Muscle of leg (tissue), 11 donors: ENCODE measurements around the gene ABHD10. TPM values are rescaled to one million over a fixed set of nuclear protein-coding genes. Genes with fewer than 3 reads are reported as not detected.

ENCODE experiments used
- DNase-seq: peaks from one replicate; pipeline ENCODE4 v3.0.0; 2013
- H3K27ac ChIP-seq: one replicate; pipeline ENCODE4 v1.5.1; 2013; ENCODE audit warnings: mild to moderate bottlenecking, low read length, control low read depth
- H3K27me3 ChIP-seq: one replicate; pipeline ENCODE4 v1.6.1; 2013; ENCODE audit warnings: low read length; ENCODE audit not compliant: control insufficient read depth, insufficient read depth
- H3K36me3 ChIP-seq: one replicate; pipeline ENCODE4 v1.6.1; 2013; ENCODE audit warnings: low read length; ENCODE audit not compliant: control insufficient read depth, insufficient read depth
- H3K4me1 ChIP-seq: one replicate; pipeline ENCODE4 v1.6.1; 2013; ENCODE audit warnings: low read length; ENCODE audit not compliant: control insufficient read depth, insufficient read depth
- H3K4me3 ChIP-seq: one replicate; pipeline ENCODE4 v1.5.1; 2013; ENCODE audit warnings: low read length, control low read depth
- H3K9me3 ChIP-seq: replicated peaks from 2 replicates; pipeline ENCODE4 v1.6.1; 2013; ENCODE audit warnings: low read depth, low read length; ENCODE audit not compliant: control insufficient read depth
- WGBS: methylation state at CpG from one replicate; pipeline ENCODE4 v1.1.5; 2013; ENCODE audit warnings: missing lambda C conversion rate; ENCODE audit not compliant: insufficient coverage; 5-methylcytosine and 5-hydroxymethylcytosine counted together
- polyA plus RNA-seq, 8 donors: library from polyadenylated mRNA; unstranded; fragments of 120-200 nt; gene quantifications; one replicate each; pipeline versions ENCODE4 v1.2.1 to v1.2.3, GENCODE V29; 2013; ENCODE audit warnings: inconsistent platforms in 1 of 8, low replicate concordance in 1 of 8; ENCODE audit not compliant: insufficient read length in 8 of 8, insufficient read depth in 1 of 8
- total RNA-seq: library from RNA; stranded (reverse); fragments of 120-200 nt; gene quantifications from one replicate; pipeline ENCODE4 v1.2.4, GENCODE V29; 2013

ABHD10 gene
- total and polyA plus RNA-seq, 9 donors, result 21.0 to 27.0 (median 23.1) TPM

DNA sequence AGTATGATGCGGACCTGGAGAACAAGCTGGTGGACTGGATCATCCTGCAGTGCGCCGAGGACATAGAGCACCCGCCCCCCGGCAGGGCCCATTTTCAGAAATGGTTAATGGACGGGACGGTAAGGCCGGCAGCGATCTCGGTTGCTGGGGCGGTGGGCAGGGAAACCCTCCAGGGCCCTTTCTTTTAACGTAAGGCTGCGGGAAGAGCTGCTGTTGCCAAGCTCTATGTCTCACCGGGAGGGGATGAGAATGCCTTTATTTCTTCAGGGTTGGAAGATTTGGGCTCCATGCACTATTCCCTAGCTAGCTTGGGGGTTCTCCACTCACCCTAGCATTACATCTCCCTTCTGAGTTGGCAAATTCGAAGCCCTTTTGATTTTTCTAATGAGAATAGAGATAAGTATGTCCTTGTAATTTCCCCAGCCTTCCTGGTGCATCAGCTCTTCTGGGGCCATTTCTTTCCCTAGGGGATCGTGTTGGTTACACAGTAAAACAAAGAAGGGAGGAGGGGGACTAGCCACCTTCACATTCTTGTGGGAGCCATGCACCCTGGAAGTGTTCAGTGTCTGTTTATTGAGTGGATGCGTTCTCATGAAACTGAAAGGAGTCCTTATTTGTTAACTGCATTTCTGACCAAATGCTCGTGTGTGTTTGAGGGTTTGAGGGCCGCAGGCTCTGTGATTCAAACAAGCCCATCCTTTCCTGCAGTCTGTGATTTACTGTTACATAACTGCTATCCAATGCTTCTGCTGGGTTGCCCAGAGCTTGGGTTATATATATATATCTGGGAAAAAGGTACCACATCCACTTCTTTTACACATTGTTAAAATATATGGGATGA, 20.9 kb downstream of the ABHD10 start:
- no peak for DNase-seq
- no peaks in the 10 kb centered on the region for H3K36me3 ChIP-seq
- no peaks in the 10 kb centered on the region for H3K9me3 ChIP-seq
- 2% methylated on average over 11 of the region's 19 CpGs for WGBS
- no peak overlapping the region for H3K27ac ChIP-seq
- H3K27me3 ChIP-seq, result peaks cover 21% of the 10 kb centered on the region
- H3K4me3 ChIP-seq, result peak overlapping the region; percentile 46
- H3K4me1 ChIP-seq, result peaks cover 17% of the 10 kb centered on the region

DNA sequence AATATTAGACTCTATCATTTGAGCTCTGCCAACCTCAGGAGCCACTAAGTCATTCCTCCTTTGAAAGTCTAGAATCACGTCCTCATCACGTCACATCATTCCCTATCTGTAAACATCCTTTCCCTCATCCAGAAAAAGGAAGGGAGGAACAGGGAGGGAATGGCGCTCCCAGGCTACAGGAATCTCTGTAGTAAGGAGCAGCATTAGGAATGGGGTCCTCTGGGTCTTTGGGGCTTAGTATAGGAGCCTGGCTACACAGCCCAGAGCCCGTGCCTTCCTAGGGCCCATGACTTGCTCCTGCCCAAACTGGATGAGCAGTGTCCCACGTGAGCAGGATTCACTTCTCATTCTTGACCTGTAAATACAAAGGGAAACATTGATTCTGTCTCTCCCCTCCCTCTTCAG, 21.5 kb downstream of the ABHD10 start:
- Histone ChIP-seq H3K4me1 (peaks cover 17% of the 10 kb centered on the region), H3K4me3 (no peak overlapping the region), H3K36me3 (no peaks in the 10 kb centered on the region), H3K27me3 (peaks cover 21% of the 10 kb centered on the region), H3K9me3 (no peaks in the 10 kb centered on the region), H3K27ac (no peak overlapping the region)
- WGBS, result 64% methylated on average over 2 of the region's 5 CpGs
- no peak for DNase-seq

DNA sequence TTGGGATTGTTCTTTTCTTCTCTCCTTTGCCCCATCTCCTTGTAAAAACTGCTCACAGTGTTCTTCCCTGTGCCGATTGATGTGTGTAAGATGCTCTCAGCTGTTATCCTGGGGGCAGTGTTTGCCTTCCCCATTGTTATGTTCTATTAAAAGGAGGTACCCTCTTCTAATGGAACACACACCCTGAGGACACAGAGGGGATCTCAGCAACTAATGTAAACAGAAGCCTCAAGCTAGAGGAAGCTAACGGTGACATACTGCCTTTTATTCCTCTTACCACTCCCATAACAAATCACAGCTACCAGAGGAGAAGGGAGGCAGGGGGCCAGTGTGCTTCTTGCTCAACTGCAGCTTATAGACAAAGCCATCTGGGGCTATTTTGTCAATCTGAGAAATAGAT, 22.1 kb downstream of the ABHD10 start:
- H3K27me3 ChIP-seq, result peaks cover 21% of the 10 kb centered on the region
- H3K27ac ChIP-seq, result no peak overlapping the region
- H3K36me3 ChIP-seq, result no peaks in the 10 kb centered on the region
- WGBS, result no CpG with 5 or more reads among the region's 2 CpGs
- no peak for DNase-seq
- H3K4me1 ChIP-seq, result peaks cover 17% of the 10 kb centered on the region
- no peaks in the 10 kb centered on the region for H3K9me3 ChIP-seq
- H3K4me3 ChIP-seq, result no peak overlapping the region

DNA sequence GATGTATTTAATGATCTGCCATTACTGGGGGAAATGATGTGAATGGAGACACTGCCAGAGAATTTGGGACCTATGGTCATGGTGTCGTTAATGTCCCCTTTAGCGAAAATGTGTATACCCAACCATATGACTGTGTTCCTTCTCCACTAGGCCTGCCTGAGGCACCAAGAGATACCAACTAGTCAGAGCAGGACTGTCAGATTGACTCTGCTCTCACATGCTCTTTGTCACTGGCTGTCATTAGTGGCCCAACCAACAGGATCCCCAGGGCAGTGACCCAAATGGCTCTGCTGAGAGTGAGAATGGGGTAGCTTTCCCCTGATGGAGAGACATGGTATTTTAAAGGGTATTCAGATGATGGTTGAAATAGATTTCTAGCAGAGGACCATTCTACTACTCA, 22.7 kb downstream of the ABHD10 start:
- H3K27ac ChIP-seq, result no peak overlapping the region
- WGBS, result 94% methylated on average over 2 of the region's 2 CpGs

DNA sequence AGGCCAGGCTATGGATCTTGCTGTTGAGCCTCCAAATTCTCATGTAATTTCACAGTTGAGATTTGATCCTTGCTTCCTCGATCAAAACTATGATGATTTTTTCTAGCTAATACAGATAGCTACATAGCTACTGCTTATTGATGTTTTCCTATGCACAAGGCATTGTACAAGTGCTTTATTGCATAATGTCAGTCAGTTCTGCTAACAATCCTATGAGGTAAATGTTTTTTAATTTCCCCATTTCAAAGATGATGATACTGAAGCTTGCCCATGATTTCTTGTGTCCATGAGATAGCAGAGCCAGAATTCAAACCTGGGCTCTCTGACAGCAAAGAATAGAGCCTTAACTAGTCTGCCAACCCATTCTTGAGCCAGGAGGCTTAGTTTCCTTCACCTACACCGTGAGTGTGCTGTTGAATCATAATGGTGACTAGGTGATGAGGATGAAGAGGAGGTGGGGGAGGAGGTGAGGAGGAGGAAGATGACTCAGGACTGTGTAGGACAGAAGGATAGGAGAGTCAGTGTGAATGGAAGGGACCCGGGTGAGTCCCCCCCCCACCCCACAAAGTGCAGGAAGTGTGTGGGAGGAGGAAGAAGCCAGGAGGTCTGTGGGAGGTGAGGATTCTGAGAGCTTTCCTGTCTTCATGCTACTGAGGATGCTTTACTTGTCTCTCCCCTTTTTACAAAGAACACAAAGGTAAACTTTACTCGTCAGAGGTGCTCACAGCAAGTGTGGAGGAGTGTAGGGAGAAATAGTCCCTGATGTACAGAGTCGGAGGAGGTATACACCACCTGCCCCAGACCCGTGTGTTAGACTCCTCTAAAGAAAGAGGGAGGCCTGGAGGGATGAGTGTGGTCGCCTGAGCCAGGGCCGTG, 23.5 kb downstream of the ABHD10 start:
- WGBS, result 79% methylated on average over 4 of the region's 8 CpGs
- DNase-seq, result no peak
- Histone ChIP-seq H3K36me3 (no peaks in the 10 kb centered on the region), H3K4me1 (peaks cover 17% of the 10 kb centered on the region), H3K27me3 (peaks cover 21% of the 10 kb centered on the region), H3K27ac (no peak overlapping the region), H3K9me3 (no peaks in the 10 kb centered on the region), H3K4me3 (no peak overlapping the region)

More for the DNA sequence above, 22.7 kb downstream of the ABHD10 start:
- Histone ChIP-seq H3K27me3 (peaks cover 21% of the 10 kb centered on the region), H3K36me3 (no peaks in the 10 kb centered on the region), H3K4me3 (no peak overlapping the region), H3K4me1 (peaks cover 17% of the 10 kb centered on the region), H3K9me3 (no peaks in the 10 kb centered on the region)
- no peak for DNase-seq

DNA sequence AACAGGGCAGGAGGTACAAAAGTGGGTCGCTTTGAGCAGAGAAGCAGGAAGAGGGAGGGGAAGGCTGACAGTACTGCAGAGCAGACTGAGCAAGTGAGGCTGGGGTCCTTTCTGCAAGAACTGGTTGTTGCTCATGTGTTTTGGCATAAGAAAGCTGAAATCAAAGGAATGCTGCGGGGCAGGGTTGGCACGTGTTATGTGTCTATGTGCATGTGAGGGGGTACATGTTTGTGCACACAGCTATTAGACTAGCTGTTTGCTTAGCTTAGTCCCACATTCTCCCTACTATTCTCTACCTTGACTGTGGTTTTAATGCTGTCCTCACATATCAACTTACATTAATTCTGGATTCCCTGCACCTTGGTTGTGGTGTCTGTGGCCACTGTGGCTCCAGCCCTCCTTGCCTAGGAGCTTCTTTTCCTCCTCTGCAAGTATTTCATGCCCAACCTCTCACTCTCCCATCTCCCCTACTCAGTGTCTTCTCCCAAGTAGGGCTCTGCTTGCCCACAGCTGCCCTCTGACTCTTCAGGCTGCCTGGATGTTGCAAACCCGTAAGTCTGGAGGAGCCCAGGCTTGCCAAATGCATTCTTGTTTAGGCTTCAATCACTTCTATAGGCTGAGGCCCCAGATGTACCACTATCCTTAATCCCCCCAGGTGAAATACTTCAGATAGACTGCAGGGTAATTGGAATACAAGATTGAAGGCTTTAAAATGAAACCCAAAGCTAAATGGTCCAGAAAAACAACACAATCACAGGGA, 24.7 kb downstream of the ABHD10 start:
- DNase-seq, result no peak
- Histone ChIP-seq H3K9me3 (no peaks in the 10 kb centered on the region), H3K27me3 (peaks cover 19% of the 10 kb centered on the region), H3K27ac (no peak overlapping the region), H3K36me3 (no peaks in the 10 kb centered on the region), H3K4me3 (no peak overlapping the region), H3K4me1 (peaks cover 17% of the 10 kb centered on the region)
- 55% methylated on average over 1 of the region's 4 CpGs for WGBS

DNA sequence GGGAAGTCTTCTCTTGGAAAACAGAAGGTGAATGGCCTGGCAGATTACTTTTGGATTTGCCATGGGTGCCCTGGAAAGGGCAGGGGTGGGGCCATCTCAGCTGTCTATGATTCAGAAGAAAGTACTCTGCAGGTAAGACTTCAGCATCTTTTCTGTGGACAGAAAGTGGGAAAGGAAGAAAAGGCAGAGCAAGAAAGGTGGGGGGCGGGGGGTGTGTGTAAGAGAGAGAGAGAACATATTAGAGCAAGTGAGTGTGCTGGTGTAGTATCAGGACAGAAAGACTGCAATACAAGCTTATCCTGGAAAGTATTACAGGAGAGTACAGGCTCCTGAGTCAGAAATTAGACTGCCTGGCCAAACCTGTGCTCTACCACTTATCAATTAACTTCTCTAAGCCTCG, 25.4 kb downstream of the ABHD10 start:
- Histone ChIP-seq H3K9me3 (no peaks in the 10 kb centered on the region), H3K4me3 (no peak overlapping the region), H3K27ac (no peak overlapping the region), H3K27me3 (peaks cover 12% of the 10 kb centered on the region), H3K36me3 (no peaks in the 10 kb centered on the region), H3K4me1 (peaks cover 10% of the 10 kb centered on the region)
- WGBS, result 100% methylated on average over 1 of the region's 2 CpGs
- DNase-seq, result no peak

DNA sequence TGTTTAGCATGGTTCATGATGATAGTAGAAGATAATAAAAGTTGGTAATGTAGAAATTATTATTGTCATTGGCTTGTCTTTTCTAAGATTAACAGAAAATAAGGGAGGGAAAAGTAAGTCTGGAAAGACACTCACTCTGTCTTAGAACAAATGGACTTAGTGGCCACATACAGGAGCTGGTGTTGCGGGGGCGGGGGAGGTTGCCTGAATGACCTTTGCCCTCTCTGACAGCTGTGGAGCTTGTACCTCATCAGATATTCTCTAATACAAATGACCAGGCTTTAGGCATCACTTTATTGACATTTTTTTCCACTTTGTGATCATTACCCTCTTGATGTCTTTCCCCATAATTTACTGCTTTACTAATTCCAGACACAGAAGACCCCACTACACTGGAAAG, 25.8 kb downstream of the ABHD10 start:
- WGBS, result 71% methylated on average over 2 of the region's 2 CpGs
- H3K4me3 ChIP-seq, result no peak overlapping the region
- no peaks in the 10 kb centered on the region for H3K9me3 ChIP-seq
- H3K4me1 ChIP-seq, result peaks cover 5% of the 10 kb centered on the region
- DNase-seq, result no peak
- no peak overlapping the region for H3K27ac ChIP-seq
- peaks cover 8% of the 10 kb centered on the region for H3K27me3 ChIP-seq
- no peaks in the 10 kb centered on the region for H3K36me3 ChIP-seq

DNA sequence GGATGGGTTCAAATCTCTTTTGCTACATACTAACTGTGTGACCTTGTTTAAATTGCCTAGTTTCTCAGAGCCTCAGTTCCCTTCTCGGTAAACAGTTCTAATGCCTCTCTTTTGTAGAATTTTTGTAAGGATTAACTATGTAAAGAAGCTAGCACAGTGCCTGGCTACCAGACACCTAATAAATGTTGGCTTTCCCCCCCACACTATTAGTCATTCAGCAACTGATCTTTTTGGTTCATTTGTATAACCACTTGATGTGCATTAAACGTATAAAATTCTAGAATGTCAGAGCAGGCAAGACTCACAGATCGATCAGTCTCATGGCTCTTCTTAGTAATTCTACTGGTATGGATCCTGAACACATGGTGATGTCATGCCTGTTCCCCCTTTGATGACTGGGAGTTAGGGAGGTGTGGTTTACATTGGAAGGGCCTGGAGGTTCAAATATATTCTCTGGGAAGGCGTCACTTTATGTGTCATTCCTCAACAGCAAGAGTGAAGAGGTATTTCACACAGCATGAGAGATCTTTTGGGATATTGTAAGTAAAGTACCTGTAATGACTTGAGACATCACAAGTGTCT, 26.4 kb downstream of the ABHD10 start:
- Histone ChIP-seq H3K36me3 (no peaks in the 10 kb centered on the region), H3K4me1 (peaks cover 2% of the 10 kb centered on the region)
- no peak for DNase-seq

More for the DNA sequence above, 26.4 kb downstream of the ABHD10 start:
- no peak overlapping the region for H3K27ac ChIP-seq
- H3K4me3 ChIP-seq, result no peak overlapping the region
- no CpG with 5 or more reads among the region's 4 CpGs for WGBS
- no peaks in the 10 kb centered on the region for H3K9me3 ChIP-seq
- peaks cover 4% of the 10 kb centered on the region for H3K27me3 ChIP-seq
